D721Med (cell line): ENCODE measurements around the gene PLCH2.
"Not testable (repeated sequence)": the region's sequence is repeated elsewhere in the genome, so short reads cannot be mapped to it uniquely, and the experiment has no call there.

Experiments used
- DNase-seq: peaks from one replicate; pipeline ENCODE4 v3.0.0; 2011; ENCODE audit warnings: low spot score; ENCODE audit not compliant: insufficient read length
- FAIRE-seq: peaks from 2 replicates; lab custom pipeline; 2011; peaks lifted over from hg19 to GRCh38; lab: Jason Lieb, UNC
- TF ChIP-seq, protein P1 (sequence below): IDR thresholded peaks from 2 replicates; pipeline ENCODE4 v1.5.1; 2012; ENCODE audit warnings: mild to moderate bottlenecking, control low read depth; ENCODE audit not compliant: insufficient read depth; ENCODE audit errors: missing control alignments

Gene PLCH2

GRCh38 chr1:2547210-2548067 lies 71.3 kb downstream of the PLCH2 start:
- FAIRE-seq (no peak), DNase-seq (no peak)
- TF ChIP-seq, protein P1, sequence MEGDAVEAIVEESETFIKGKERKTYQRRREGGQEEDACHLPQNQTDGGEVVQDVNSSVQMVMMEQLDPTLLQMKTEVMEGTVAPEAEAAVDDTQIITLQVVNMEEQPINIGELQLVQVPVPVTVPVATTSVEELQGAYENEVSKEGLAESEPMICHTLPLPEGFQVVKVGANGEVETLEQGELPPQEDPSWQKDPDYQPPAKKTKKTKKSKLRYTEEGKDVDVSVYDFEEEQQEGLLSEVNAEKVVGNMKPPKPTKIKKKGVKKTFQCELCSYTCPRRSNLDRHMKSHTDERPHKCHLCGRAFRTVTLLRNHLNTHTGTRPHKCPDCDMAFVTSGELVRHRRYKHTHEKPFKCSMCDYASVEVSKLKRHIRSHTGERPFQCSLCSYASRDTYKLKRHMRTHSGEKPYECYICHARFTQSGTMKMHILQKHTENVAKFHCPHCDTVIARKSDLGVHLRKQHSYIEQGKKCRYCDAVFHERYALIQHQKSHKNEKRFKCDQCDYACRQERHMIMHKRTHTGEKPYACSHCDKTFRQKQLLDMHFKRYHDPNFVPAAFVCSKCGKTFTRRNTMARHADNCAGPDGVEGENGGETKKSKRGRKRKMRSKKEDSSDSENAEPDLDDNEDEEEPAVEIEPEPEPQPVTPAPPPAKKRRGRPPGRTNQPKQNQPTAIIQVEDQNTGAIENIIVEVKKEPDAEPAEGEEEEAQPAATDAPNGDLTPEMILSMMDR = no peak

DNA sequence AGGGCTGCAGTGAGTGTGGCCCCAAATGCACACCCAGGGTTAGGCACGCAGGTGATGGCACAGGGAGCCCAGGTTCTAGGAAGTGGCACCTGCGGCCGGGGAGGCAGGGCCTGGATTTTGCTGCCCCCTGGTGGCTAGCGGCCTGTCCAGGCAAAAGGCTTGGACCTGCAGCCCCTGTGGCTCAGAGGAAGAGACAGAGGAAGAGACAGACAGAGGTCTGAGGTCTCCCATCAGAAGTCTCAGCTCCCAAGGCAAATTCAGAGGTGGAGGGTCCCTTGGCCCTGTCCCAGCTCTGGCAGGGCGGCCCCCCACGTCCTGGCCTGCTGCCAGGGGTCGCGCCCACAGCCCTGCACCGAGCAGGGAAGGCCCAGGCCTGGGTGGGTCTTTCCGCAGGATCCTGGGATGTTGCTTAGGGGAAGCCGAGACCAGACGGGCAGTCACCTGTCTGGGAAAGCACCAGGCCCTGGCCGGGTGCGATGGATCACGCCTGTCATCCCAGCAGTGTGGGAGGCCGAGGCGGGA lies 72.0 kb downstream of the PLCH2 start:
- DNase-seq = peak; percentile 60
- FAIRE-seq = no peak
- TF ChIP-seq, protein P1 = peak; percentile 92

DNA sequence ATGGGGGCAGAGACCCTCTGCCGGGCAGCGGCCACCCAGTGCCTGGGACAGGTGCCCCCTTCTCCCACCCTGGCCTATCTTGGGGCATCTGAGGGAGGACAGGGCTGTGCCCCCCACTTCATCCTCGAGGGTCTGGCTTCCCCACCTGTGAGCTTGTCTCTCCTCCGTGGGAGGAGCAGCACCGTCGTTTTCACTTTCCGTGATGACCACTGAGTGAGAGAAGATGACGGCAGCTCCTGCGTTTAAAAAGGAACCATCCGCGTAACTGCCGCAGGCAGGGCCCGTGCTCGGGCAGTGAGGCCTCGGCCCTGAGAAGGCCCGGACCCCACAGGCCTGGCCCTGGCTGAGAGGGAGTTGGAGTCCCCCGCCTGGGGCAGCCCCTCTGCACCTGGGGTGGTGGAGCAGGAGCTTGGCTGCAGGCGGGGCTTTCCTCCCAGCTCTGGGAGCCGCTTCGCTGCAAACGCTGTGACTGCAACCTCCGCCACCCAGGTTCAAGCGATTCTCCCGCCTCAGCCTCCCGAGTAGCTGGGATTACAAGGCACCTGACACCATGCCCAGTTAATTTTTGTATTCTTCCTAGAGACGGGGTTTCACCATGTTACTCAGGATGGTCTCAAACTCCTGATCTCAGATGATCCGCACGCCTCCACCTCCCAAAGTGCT lies 73.4 kb downstream of the PLCH2 start:
- FAIRE-seq, DNase-seq: not testable (repeated sequence)

GRCh38 chr1:2550309-2550861 lies 74.3 kb downstream of the PLCH2 start:
- not testable (repeated sequence) for FAIRE-seq, DNase-seq

GRCh38 chr1:2551544-2551943 lies 75.5 kb downstream of the PLCH2 start:
- not testable (repeated sequence) for DNase-seq, FAIRE-seq

DNA sequence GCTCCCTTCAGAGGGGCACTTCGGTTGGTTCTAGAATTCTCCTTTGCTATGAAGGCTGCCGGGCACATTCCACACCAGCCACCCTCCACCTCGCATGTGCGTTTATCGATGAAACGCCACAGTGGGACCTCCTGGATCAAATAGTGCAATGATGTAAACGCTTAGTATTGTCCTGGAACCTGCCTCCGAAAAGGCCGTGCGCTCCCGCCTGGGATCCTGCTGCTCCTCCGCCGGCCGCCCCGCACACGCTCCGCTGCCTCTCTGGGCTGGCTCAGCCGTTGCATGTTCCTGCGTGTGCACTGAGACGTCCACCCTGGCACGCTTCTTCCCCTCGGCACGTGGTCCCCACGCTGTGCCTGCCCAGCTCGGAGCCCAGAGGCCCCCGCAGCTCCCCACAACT lies 76.1 kb downstream of the PLCH2 start:
- TF ChIP-seq, protein P1 = no peak
- DNase-seq = no peak
- no peak for FAIRE-seq

- DNase-seq, FAIRE-seq: not testable (repeated sequence)
Measured at GRCh38 chr1:2553076-2553475, 77.0 kb downstream of the PLCH2 start.

GRCh38 chr1:2553871-2554620 lies 78.0 kb downstream of the PLCH2 start:
- DNase-seq = no peak
- no peak for FAIRE-seq
- TF ChIP-seq, protein P1 = no peak
